ENCODE results near the gene SPEN. TPM values are rescaled to one million over a fixed set of nuclear protein-coding genes. Genes with fewer than 3 reads are reported as not detected.

SPEN gene
- total RNA-seq, 2 experiments from 2014 or later: 59.8 to 60.3 TPM

DNA sequence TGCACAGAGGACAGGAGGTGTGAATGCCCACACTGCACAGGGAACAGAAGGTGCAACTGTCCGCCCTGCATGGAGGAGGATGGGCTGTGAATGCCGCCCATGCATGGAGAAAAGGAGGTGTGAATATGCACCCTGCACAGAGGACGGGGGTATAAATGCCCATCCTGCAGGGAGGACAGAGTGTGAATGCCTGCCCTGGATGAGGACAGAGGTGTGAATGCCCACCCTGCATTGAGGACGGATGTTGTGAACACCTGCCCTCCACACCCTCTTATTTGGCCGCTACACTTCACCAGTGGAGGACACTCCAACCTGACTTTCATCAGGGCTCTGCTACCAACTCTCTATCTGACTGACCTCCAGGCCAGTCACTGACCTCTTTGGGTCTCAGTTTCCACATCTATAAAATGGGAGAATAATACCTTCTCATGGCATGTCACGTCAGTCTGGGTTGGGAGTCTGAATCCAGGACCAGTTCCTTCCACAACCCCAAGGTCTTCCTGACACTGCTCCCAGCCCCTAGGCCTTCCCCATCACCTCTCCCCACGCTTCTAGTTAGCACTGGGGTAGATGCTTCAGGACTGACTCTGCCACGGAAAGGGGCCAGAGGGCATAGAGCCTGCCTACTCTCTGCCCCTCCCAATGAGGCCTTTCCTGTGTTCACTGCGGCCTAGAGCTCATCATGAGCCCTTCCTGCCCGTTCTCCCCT lies 100.0 kb downstream of the SPEN start:
- Mint-ChIP-seq H3K27ac (peak overlapping the region; percentile 98), H3K9me3 (no peaks in the 10 kb centered on the region), H3K4me1 (ENCODE audit: low read depth) (peaks cover 58% of the 10 kb centered on the region), H3K36me3 (ENCODE audit: low read depth) (peaks cover 35% of the 10 kb centered on the region), H3K27me3 (no peaks in the 10 kb centered on the region), H3K4me3 (peak overlapping the region; percentile 43)
- intact Hi-C loops (cut with micrococcal nuclease): no loop called here
- ATAC-seq (no peak), DNase-seq (no peak)
- TF ChIP-seq CTCF (IDR thresholded peaks at IDR 0.05): no peak
- ChIA-PET POLR2A (interaction anchor here (1.0 to 5.2 kb wide), 3 partner anchors 10 to 27 kb away, joined by 4 to 69 read pairs (median 14); partner anchors contain the start of gene ZBTB17), CTCF (interaction anchor here (0.8 kb wide), 1 partner anchor 12 kb away, joined by 3 read pairs; no protein-coding TSS in a partner anchor)

- ATAC-seq (no peak), DNase-seq (peak; percentile 47)
- Mint-ChIP-seq H3K9me3 (no peaks in the 10 kb centered on the region), H3K4me3 (peak overlapping the region; percentile 43), H3K27me3 (no peaks in the 10 kb centered on the region), H3K4me1 (ENCODE audit: low read depth) (peaks cover 61% of the 10 kb centered on the region), H3K36me3 (ENCODE audit: low read depth) (peaks cover 38% of the 10 kb centered on the region), H3K27ac (peak overlapping the region; percentile 98)
- ChIA-PET CTCF (interaction anchor here (0.8 kb wide), 1 partner anchor 11 kb away, joined by 3 read pairs; no protein-coding TSS in a partner anchor), POLR2A (interaction anchor here (1.0 to 5.2 kb wide), 4 partner anchors 11 to 26 kb away, joined by 4 to 69 read pairs (median 11); partner anchors contain the start of gene ZBTB17)
- intact Hi-C loops (cut with micrococcal nuclease): no loop called here
- no peak for TF ChIP-seq CTCF (IDR thresholded peaks at IDR 0.05)
These were observed 100.6 kb downstream of the SPEN start for GRCh38 chr1:15948091-15948591.

GRCh38 chr1:15948595-15949452 lies 101.3 kb downstream of the SPEN start:
- peaks cover 68% of the 10 kb centered on the region for H3K4me1 Mint-ChIP-seq (ENCODE audit: low read depth)
- ChIA-PET CTCF (interaction anchor here (0.7 to 2.9 kb wide), 4 partner anchors 27 to 157 kb away, joined by 3 to 14 read pairs (median 4); partner anchors contain the start of gene ZBTB17), POLR2A (interaction anchor here (1.0 to 5.2 kb wide), 9 partner anchors 11 to 115 kb away, joined by 3 to 69 read pairs (median 8); partner anchors contain the start of gene ZBTB17)
- no peak for TF ChIP-seq CTCF (IDR thresholded peaks at IDR 0.05)
- H3K27me3 Mint-ChIP-seq: no peaks in the 10 kb centered on the region
- intact Hi-C loops (cut with micrococcal nuclease): no loop called here
- H3K36me3 Mint-ChIP-seq (ENCODE audit: low read depth): peaks cover 38% of the 10 kb centered on the region
- DNase-seq: peak; percentile 81
- ATAC-seq: peak; percentile 10
- no peaks in the 10 kb centered on the region for H3K9me3 Mint-ChIP-seq
- peak overlapping the region; percentile 62 for H3K4me3 Mint-ChIP-seq
- H3K27ac Mint-ChIP-seq: peak overlapping the region; percentile 98

GRCh38 chr1:15949453-15950245 lies 102.1 kb downstream of the SPEN start:
- DNase-seq: peak; percentile 98
- peak overlapping the region; percentile 98 for H3K27ac Mint-ChIP-seq
- H3K9me3 Mint-ChIP-seq: no peaks in the 10 kb centered on the region
- intact Hi-C loops (cut with micrococcal nuclease): loop anchor here (2.0 kb wide), 1 partner anchor 15 kb away; no protein-coding TSS in a partner anchor
- H3K4me3 Mint-ChIP-seq: peak overlapping the region; percentile 62
- no peak for TF ChIP-seq CTCF (IDR thresholded peaks at IDR 0.05)
- CTCF ChIA-PET: interaction anchor here (0.7 to 2.9 kb wide), 9 partner anchors 8 to 158 kb away, joined by 3 to 14 read pairs (median 5); partner anchors contain the start of gene ZBTB17
- no peaks in the 10 kb centered on the region for H3K27me3 Mint-ChIP-seq
- peaks cover 76% of the 10 kb centered on the region for H3K4me1 Mint-ChIP-seq (ENCODE audit: low read depth)
- peak; percentile 81 for ATAC-seq
- POLR2A ChIA-PET: interaction anchor here (0.7 to 5.2 kb wide), 11 partner anchors 11 to 116 kb away, joined by 3 to 69 read pairs (median 8); partner anchors contain the start of genes SPEN and ZBTB17
- H3K36me3 Mint-ChIP-seq (ENCODE audit: low read depth): peaks cover 43% of the 10 kb centered on the region
